Activated naive CD4-positive, alpha-beta T cell (primary cell): ENCODE data around the gene HS1BP3.
A peak's percentile ranks its signal among the peaks of the same experiment; 100 is the strongest.

Source experiments
- DNase-seq, 4 experiments: peaks; one replicate each; lab custom pipeline; 2025; lab: John Stamatoyannopoulos, UW

The HS1BP3 gene, protein sequence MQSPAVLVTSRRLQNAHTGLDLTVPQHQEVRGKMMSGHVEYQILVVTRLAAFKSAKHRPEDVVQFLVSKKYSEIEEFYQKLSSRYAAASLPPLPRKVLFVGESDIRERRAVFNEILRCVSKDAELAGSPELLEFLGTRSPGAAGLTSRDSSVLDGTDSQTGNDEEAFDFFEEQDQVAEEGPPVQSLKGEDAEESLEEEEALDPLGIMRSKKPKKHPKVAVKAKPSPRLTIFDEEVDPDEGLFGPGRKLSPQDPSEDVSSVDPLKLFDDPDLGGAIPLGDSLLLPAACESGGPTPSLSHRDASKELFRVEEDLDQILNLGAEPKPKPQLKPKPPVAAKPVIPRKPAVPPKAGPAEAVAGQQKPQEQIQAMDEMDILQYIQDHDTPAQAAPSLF

DNA sequence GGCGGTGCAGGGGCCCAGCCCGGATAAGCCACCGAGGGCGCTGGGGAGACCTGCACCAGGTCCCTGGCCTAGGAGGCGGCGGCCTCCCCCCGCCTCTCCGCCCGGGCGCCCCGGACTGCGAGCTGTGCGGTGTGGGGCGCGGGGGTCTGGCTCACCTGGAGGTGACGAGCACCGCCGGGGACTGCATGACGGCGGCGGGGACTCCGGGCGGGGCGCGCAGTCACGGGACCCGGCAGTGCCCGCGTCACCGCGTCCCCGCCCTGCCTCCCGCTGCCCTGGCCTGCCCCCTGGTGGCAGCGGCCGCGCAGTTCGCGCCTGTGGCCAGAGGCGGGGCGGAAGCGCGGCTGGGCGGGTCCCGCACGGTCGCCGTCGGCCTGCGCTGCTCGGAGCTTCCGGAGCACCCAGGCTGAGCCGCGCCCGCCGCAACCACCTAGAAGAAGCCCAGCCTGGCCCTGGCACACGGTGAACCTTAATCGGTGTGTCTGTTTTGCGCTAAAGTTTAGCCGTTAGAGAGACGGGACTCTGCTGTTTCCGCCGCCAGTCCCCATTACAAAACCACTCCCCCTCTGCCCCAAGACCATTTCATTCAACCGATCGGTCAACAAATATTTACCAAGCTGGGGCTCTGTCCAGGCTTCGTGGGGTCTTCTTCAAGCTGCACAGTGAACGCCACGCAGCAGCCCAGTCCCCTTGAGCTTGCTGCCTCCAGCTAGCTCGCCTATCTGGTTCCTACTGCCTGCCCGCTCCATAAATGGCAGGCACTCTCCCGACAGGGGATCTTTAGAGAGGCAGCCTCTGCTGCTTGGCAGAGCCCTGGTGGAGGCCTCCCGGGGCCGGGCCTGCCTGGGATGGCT, at the start of gene HS1BP3:
TSS of gene HS1BP3 (minus strand) at position 222 of the 854 bp plus-strand sequence. CDS start at position 187, 35 bp downstream.
- peak; percentile 74 to 90 (median 76) for DNase-seq

DNA sequence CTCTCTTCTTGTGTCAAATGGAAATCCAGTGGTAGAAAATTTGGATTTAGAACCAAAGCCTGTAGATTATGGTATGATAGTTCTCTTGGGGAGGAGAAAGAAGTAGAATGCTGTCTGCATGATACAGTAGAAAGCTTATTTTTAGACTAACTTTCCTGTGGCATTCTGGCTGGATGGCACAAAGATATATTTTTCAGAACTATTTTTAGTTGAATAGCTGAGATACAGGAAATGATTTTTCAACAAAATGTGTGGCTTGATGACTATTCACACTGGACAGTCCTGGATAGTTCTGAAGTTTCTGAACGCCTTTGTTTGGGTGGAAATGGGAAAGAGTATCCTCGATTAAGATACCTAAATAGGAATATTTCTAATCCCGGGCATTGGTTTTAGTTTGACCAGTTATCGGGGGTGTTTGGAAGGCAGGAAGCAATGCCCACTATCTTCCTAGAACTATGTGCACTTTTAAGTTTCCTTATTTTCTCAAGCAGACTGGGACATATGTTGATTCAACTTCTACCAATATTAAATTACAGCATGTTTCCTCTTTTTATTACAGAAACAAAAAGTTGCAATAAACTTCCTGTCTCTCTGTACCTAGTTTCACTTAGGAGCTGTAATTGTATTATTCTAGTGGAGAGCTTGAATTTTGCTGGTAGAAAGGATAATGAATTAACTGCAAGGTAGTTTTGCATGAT, 48.2 kb upstream of the HS1BP3 start:
- no peak for DNase-seq

DNA sequence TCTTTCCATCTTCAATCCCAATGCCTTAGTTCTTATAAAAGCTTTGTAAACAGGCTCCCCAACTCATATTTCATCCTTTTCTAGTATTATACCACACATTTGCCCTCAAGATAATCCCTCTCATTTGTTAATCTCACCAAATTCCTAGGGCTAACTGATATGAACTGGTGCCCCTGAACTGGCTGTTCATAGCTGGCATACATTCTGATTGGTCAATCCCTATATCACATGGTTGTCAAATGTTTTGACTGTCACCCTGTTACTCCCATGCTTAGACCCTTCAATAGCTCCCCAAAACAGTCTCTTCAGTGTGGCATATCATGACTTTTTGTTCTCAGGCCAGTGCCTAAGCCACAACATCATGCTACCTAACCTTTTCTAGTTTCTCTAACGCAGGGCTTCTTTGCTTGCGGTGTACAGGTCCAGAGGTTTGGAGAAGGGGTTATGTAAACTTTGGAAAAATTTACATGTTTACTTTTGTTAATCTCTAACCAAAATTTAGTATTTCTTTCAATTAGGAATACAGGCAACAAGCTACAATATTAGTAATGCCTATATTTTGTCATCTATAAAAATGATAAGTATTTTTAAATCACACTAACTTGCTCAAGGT, 46.5 kb upstream of the HS1BP3 start:
- no peak for DNase-seq

DNA sequence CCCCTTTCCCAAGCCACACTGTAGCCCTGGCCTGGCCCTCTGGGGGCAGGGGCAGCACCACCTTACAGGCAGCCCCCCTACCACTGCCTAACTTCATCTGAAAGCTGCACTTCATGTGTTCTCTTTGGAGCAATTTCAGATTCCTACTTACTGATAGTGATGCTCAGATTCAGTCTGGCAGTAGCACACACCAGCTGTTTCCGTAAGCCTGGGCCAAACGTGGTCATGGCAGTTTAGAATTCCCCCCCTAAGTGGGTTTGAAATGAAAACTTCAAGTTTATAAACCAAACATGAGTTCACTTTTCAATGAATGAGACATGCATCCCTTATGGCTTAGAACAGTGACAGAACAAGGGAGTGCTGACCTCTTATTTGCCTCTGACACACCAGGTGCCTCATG, 45.5 kb upstream of the HS1BP3 start:
- DNase-seq, result no peak

DNA sequence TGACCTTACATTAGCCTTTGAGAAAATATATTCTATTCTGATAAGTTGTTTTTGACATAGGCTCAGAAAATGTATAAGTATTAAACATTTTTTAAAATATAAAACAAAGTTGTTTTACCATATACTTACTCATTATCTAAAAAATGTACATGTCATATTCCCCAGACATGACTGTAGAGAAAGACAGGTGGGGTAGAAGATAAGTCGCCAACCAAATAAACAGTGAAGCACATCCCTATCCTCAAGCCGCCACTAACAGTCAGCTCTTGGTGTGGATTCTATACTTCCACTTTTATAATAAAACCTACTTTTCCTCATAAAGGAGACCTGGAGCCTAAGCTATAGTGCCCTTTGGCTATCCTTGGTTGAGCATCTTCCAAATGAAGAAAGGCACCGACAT, 42.4 kb upstream of the HS1BP3 start:
- DNase-seq, result no peak

DNA sequence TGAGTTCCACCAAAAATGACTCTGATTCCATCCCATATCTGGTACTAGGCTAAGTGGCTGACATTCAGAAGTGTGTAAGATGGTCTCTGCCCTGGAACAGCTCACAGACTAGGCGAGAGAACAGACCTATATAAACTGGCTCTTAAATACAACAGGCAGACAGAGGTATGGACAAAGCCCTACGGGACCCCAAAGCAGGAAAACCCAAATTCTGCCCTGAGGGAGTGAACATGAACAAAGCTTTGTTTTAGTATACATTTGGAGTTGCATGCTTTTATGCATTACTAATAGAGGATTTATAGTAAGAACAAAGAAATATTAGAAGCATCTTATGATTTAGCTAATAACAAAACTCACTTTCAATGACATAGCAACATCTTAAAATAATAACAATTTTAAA, 41.2 kb upstream of the HS1BP3 start:
- DNase-seq, result no peak

DNA sequence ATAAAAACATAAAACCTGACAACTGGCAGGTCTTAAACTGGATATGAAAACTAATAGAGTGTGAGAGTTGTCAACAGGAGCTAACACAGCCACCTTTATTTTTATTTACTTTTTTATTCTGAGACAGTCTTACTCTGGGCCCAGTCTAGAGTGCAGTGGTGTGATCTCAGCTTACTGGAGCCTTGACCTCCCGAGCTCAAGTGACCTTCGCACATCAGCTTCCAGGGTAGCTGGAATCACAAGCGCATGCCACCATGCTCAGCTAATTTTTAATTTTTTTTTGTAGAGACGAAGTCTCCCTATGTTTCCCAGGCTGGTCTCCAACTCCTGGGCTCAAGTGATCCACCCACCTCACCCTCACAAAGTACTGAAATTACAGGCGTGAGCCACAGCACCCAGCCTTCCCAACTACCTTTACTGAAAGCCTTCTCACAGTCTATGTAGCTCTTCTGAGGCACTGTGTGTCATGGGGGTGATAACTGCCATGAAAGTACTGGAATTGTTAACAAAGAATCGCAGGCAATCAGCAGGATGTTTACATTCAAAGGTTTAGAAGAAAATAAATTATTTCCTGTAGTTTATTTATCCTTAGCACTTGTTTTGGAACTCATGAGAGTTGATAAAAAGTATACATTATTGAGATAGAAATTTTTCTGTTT, 40.3 kb upstream of the HS1BP3 start:
- no peak for DNase-seq

DNA sequence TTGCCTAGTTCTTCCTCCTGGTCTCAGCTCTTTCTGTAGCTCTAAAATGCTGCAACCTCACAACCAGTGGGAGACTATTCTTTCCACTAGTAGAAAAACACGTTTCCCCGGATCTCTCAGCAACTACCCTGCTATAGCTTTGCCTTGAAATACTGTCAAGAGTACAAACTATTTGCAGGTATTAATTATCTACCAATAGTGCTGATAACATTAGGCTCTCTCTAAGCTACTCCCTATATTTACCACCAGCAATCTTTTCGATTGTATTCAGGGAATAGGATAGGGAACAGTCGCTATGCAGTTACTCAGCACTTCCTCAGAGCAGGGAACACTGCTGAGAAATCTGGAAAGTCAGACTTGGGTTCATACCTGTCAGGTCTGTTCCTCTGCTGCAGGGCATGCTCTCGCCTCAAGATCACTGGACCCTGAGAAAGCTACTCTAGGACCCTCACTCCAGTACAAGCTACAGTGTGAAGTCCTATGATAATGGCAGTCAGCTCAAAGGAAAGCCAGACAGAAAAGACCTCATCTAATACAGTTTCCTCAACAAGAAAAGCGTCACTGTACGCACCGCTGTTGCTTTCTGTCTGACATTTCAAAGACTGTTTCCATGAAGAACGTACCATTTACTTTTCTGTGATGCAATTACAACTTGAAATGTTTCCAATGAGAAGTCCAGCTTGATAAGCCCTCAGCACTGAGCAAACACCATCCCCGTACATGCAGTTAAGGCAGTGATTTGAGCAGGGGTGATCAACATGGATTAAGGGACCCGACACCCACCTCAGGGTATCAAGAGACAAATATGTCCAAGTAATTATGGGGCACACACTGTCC, 38.7 kb upstream of the HS1BP3 start:
- no peak for DNase-seq

DNA sequence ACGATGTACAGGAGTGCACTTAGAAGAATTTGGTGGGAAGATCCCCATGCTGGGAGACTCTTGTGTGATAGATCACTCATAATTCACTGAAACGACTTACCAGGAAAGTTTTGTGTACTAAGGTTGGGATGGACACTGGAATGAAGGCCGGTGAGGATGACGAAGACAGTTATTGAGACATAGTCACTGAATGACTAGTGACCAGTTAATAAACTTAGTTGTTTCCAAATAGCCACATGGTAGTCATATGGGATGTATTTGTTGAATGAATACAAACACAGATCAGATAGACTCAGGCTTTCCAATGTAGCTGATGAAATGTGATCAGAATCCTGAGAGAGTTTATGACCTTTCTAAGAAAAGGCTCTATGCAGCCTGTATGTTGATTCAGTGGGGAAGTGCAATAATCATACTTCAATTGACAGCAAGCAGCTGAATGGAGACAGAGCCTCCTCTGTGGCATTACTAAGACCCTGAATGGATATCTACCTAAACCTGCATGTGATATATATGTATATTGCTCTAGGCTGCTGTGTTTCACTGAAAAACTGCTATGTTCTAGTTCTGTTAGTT, 36.4 kb upstream of the HS1BP3 start:
- no peak for DNase-seq

DNA sequence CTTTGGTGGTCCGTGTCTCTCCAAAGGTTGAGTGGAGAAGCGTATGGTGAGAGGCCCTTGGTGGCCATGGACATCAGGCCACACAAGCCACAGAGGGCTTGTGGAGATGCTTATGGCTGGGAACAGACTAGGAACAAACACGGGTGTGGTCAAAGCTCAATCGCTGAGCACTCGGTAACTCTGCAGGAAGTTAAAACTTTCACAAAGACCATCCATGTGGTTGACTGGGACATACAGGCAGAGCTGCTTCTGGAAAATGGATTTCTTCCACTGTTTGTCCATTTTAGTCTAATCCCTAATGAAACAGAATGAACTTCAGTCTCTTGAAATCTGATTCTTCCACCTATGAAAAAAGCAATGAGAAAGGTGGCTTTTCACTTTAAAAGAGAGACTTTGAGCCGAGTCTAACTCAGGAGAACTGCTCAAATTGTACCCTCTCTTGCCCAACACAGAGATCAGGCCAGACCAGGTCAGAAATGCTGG, 33.7 kb upstream of the HS1BP3 start:
- DNase-seq, result no peak

DNA sequence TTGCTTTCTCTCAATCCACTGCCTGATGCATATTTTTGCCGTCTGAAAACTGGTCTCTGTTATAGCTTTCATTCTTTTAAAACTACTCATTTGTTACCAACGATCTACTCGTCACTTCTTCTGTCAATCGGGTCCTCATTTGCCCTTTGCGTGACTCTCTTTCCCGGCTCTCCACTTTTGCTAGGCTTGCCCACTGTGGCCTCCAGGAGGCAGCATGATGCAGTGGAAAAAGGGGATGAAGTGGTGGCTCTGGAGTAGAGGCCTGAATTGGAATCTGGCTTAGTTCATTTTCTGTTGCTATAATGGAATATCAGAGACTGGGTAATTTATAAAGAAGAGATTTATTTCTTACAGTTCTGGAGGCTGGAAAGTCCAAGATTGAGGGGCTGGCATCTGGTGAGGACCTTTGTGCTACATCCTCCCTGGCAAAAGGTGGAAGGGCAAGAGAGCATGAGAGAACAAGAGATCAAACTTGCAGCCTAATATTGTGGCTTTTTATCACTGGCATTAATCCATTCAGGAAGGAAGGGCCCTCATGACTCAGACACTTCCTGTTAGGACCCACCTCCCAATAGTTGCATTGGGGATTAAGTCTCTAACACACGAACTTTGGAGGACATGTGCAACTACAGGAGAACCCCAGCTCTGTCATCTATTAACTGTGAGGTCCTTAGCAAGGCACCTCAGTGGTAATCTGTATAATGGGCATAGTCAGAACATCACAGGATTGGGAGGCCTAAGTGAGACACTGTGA, 31.4 kb upstream of the HS1BP3 start:
- no peak for DNase-seq

DNA sequence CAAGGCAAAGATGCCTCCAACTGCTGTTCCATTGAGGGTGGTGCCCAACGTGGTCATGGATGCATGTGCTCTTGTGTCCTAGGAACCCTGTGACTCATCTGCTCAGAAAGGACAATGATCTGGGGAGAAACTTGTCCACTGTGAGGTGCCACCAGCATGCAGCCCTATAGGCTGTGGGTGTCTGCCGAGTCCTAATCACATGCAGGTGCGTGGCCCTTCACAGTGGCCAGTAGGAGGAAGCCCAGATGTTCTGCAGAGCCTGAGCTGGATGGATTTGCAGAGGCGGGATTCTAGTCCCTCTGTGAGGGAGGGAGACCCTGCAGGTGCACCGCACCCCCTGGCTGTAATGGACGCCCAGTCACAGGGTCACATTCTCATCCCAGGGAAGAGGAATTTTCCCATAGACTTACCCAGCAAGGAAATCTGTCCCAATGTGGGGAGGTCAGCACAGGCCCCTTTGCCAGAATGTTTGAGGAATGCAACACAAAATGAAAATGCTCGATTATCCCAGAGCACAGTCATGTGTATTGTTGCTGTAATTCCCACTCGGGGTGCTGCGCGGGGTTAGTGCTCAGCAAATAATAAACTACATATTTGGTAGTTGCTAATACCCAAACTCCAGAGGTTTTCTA, 30.0 kb upstream of the HS1BP3 start:
- no peak for DNase-seq

DNA sequence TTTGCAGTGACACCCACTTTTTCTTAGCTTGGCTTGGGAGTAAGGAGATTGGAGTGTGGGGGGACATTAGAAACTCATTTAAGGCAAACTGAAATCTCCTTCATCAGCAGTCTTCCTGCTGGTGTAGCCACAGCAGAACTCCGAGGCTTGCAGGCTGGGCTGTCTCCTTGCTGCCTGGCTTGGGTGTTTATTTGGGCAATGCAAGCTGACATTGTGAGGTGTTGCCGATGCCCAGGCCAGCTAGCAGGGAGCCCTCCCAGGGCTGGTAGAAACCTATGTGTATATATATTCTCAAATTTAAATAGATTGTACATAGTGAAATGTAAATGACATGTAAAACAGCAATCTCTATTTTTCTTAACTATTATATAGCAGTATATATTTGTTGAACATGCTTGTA, 27.9 kb upstream of the HS1BP3 start:
- DNase-seq, result no peak

DNA sequence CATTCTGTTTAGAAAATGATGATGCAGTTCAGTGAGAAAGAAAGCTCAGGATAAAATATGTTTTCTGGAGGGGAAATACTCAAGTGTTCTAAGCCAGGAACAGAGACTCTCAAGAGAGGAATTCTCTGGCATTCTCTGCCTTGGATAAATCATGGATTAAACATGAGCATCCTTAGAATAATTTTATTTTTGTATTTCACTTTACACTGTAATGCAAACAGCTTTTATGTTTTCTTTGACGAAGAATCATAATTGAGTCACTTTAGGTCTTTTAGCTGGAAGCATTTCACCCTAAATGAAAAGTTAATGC, 27.1 kb upstream of the HS1BP3 start:
- no peak for DNase-seq

DNA sequence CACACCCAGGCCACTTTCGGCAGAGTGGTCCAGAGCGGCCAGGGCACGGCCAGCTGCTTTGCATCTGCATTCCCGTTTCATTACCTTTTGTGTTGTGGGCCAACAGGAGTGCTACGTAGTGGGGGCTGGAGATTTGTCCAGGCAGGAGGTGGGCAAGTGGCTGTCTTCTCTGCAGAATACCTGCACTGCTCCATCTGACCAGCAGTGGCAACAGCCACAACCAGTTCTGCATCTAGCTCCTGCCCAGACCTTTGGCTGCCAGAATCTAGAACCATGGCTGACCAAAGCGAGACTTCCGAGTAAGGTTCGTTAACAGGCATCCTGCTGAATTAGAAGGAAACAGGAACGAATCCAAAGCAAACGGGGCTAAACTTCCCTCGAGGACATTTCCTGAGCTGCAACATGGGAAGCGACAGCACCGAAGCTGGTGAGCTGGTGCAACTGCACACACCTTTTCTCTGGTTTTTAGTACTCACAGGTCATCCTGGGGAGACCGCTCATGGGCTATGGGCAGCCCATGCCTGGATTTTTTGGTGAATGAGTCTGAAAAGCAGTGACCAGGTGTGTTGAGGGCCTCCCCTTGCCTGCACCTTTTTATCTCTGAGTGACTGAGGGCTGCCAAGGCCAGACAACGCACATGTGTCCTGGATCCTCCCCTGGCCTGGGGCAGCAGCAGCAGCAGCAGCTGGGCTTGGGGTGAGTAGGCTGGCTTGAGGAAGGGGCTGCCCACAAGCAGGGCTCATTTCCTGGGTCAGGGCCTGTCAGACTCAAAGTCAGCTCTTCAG, 26.6 kb upstream of the HS1BP3 start:
- no peak for DNase-seq

DNA sequence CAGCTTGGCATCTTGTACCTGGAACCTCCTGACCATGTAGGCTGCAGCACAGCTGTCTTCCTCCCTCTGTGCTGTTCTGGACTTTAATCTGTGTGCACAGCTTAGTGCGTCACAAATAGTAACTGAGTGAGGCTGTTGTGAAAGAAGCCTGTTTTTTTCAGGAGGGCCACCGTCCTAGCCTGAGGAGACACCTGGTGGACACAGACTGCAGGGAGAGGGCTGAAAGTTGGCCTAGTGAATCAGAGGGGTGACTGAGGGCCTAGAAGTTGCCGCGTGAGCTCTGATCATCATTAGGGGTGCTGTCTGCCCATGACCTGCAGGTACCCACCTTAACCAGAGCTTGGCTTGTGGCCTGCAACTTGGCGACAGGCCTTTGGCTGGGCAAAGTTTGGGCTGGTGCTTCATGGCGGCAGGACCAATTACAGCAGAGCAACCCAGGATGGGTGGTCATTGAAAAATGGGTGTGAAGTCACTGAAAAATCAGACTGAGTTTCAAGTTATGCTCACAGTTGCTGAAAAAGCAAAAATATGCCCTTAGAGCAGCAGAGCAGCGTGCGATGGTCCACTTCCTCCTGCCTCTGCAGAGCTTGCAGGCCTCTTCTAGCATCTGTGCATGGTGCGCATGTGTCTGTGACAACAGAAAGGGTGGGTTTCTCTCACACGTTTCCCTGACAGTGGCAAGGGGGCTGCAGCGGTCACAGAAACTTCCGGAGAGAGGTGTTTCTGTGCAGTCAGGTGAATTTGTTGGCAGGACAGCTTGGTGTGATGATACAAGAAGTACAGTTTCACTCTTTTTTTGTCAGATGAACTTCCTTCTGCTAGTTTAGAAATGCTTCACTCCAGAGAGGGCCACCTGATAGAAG, 25.7 kb upstream of the HS1BP3 start:
- DNase-seq, result no peak

DNA sequence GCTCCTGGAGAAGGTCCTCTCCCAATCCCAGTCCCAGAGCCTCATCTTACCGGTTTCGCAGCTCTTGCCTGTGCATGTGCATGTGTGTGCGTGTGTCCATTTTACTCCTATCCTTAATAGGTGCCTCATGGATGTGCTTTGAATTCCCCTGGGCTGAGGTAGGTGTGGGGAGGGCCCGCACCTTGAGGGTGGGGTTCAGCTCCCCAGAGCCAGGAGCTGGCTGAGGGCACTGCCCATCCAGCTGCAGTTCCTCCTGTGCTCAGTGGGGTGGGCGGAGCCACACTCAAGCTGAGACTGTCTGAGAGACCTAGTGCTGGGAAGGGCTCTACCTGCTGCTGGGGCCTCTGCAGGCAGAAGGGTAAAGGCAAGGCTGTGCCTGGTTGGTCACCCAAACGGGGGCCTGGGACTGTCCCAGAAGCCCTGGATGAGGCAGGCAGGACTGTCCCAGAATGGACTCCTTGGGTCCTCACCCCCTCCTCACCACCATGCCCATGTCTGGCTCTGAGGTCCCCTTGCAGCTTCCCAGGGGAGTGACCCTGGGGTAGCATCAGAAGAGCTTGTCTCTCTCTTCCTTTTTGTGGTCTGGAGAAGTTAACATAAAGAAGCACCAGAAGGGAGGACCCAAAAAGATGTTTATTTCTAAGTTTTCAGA, 24.9 kb upstream of the HS1BP3 start:
- DNase-seq, result no peak
